Measurements from ENCODE around the gene LRP4. TPM values are rescaled to one million over a fixed set of nuclear protein-coding genes. Genes with fewer than 3 reads are reported as not detected.

LRP4 gene
- total RNA-seq, 1 donor: 2.2 TPM

DNA sequence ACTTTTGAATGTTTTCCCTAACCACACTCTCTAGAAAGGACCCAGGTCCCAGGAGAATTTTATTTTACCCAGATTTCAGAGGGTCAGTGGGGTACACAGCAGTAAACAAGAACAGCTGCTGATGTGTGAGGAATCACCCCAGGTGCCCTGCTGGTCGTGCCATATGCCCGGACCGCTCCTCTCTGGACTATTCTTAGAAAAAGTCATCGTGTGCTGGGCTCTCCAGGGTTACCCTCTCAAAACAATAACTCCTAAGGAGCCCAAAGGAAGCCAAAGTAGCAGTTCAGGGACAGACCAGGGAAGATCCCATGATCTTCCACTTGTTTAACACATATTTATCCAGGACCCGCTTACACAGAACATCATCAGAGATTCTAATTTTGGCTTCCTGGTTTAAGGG lies 29.7 kb downstream of the LRP4 start:
- DNase-seq (ENCODE audit: insufficient read length, low spot score, missing footprints): no peak
- Histone ChIP-seq H3K27me3 (ENCODE audit: insufficient read depth, low read length) (no peaks in the 10 kb centered on the region), H4K20me1 (ENCODE audit: insufficient read depth, low read length) (no peaks in the 10 kb centered on the region), H3K79me2 (ENCODE audit: insufficient read depth, low read length) (no peaks in the 10 kb centered on the region), H2AFZ (ENCODE audit: low read length) (no peak overlapping the region), H3K9me3 (ENCODE audit: low read depth, low read length) (no peaks in the 10 kb centered on the region), H3K27ac (ENCODE audit: low read depth, low read length) (no peak overlapping the region), H3K4me3 (ENCODE audit: insufficient read depth, low read length) (no peak overlapping the region), H3K4me1 (ENCODE audit: insufficient read depth, low read length) (no peaks in the 10 kb centered on the region), H3K4me2 (ENCODE audit: insufficient read depth, low read length) (no peak overlapping the region), H3K36me3 (ENCODE audit: insufficient read depth, low read length) (no peaks in the 10 kb centered on the region)
- TF ChIP-seq, protein P1, sequence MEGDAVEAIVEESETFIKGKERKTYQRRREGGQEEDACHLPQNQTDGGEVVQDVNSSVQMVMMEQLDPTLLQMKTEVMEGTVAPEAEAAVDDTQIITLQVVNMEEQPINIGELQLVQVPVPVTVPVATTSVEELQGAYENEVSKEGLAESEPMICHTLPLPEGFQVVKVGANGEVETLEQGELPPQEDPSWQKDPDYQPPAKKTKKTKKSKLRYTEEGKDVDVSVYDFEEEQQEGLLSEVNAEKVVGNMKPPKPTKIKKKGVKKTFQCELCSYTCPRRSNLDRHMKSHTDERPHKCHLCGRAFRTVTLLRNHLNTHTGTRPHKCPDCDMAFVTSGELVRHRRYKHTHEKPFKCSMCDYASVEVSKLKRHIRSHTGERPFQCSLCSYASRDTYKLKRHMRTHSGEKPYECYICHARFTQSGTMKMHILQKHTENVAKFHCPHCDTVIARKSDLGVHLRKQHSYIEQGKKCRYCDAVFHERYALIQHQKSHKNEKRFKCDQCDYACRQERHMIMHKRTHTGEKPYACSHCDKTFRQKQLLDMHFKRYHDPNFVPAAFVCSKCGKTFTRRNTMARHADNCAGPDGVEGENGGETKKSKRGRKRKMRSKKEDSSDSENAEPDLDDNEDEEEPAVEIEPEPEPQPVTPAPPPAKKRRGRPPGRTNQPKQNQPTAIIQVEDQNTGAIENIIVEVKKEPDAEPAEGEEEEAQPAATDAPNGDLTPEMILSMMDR (IDR thresholded peaks at IDR 0.05; ENCODE audit: extremely low read depth, low read depth, low read length): no peak

DNA sequence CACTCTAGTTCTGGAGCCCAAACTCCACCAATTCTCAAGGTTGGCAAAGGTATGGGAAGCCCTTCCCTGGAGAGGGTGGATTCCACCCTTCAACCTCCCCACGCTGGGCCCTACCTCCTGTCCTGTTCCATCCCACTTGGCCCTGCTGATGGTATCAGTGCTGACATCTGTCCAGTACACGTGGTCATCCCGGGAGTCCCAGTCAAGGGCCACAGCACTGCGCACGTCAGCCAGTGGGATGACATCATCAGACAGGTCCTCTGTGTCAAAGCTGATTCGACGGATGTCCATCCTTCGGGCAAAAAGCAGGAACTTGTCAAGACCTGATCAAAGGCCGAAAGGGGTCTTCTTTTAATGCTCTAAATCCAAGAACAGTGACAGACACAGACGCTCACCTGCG lies 32.1 kb downstream of the LRP4 start:
- H3K4me3 ChIP-seq (ENCODE audit: insufficient read depth, low read length): no peak overlapping the region
- no peak for DNase-seq (ENCODE audit: insufficient read length, low spot score, missing footprints)

DNA sequence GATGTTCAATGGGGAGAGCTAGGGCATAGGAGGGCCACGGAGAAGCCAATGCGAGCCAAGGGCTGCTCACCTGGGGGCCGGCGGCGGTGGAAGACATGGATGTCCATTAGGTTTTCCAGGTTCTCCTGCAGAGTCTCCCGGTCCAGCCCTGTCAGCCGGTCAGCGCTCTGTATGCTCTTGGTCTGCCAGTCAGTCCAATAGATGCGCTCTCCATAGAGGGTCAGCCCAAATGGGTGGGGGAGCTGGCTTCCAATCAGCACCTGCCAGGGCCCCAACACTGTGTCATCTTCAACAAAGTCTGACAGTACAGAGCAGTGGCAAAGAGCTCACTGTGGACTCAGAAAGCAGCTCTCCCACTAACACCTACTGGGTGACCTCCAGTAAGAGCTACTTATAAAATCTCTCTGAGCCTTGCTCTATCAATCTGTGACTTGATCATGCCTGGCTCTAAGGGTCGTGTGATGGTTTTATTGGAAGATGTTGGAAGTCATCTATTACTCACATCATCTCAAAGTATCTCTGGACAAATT lies 39.2 kb downstream of the LRP4 start:
- no peaks in the 10 kb centered on the region for H3K79me2 ChIP-seq (ENCODE audit: insufficient read depth, low read length)
- no peaks in the 10 kb centered on the region for H3K9me3 ChIP-seq (ENCODE audit: low read depth, low read length)
- H3K4me1 ChIP-seq (ENCODE audit: insufficient read depth, low read length): no peaks in the 10 kb centered on the region
- H4K20me1 ChIP-seq (ENCODE audit: insufficient read depth, low read length): no peaks in the 10 kb centered on the region
- H3K4me2 ChIP-seq (ENCODE audit: insufficient read depth, low read length): no peak overlapping the region
- H3K27me3 ChIP-seq (ENCODE audit: insufficient read depth, low read length): no peaks in the 10 kb centered on the region
- no peak overlapping the region for H3K27ac ChIP-seq (ENCODE audit: low read depth, low read length)
- no peak overlapping the region for H2AFZ ChIP-seq (ENCODE audit: low read length)
- no peaks in the 10 kb centered on the region for H3K36me3 ChIP-seq (ENCODE audit: insufficient read depth, low read length)
- TF ChIP-seq, protein P1 (IDR thresholded peaks at IDR 0.05; ENCODE audit: extremely low read depth, low read depth, low read length): no peak
- H3K4me3 ChIP-seq (ENCODE audit: insufficient read depth, low read length): no peak overlapping the region
- no peak for DNase-seq (ENCODE audit: insufficient read length, low spot score, missing footprints)

More for the DNA sequence above, 32.1 kb downstream of the LRP4 start:
- TF ChIP-seq, protein P1 (IDR thresholded peaks at IDR 0.05; ENCODE audit: extremely low read depth, low read depth, low read length): no peak
- no peaks in the 10 kb centered on the region for H3K36me3 ChIP-seq (ENCODE audit: insufficient read depth, low read length)
- H4K20me1 ChIP-seq (ENCODE audit: insufficient read depth, low read length): no peaks in the 10 kb centered on the region
- no peaks in the 10 kb centered on the region for H3K4me1 ChIP-seq (ENCODE audit: insufficient read depth, low read length)
- H3K9me3 ChIP-seq (ENCODE audit: low read depth, low read length): no peaks in the 10 kb centered on the region
- H3K27me3 ChIP-seq (ENCODE audit: insufficient read depth, low read length): no peaks in the 10 kb centered on the region
- H3K4me2 ChIP-seq (ENCODE audit: insufficient read depth, low read length): no peak overlapping the region
- H2AFZ ChIP-seq (ENCODE audit: low read length): no peak overlapping the region
- H3K79me2 ChIP-seq (ENCODE audit: insufficient read depth, low read length): no peaks in the 10 kb centered on the region
- H3K27ac ChIP-seq (ENCODE audit: low read depth, low read length): no peak overlapping the region

DNA sequence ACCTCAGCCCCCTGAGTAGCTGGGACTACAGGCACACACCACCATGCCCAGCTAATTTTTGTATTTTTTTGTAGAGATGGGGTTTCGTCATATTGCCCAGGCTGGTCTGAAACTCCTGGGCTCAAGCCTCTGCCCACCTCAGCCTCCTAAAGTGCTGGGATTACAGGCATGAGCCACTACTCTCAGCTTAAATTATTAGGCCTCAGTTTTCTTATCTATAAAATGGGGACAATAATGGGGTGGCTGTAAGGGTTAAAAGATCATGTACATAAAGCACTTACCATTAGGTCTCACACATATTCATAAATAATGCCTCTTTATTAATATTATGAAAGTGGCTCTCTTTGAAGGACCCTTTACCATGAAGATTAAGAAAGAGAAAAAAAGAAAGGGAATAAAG lies 40.8 kb downstream of the LRP4 start:
- H3K27me3 ChIP-seq (ENCODE audit: insufficient read depth, low read length): no peaks in the 10 kb centered on the region
- no peaks in the 10 kb centered on the region for H3K4me1 ChIP-seq (ENCODE audit: insufficient read depth, low read length)
- TF ChIP-seq, protein P1 (IDR thresholded peaks at IDR 0.05; ENCODE audit: extremely low read depth, low read depth, low read length): no peak
- no peak overlapping the region for H3K4me3 ChIP-seq (ENCODE audit: insufficient read depth, low read length)
- no peak for DNase-seq (ENCODE audit: insufficient read length, low spot score, missing footprints)
- no peak overlapping the region for H2AFZ ChIP-seq (ENCODE audit: low read length)
- H4K20me1 ChIP-seq (ENCODE audit: insufficient read depth, low read length): no peaks in the 10 kb centered on the region
- no peaks in the 10 kb centered on the region for H3K36me3 ChIP-seq (ENCODE audit: insufficient read depth, low read length)
- no peaks in the 10 kb centered on the region for H3K9me3 ChIP-seq (ENCODE audit: low read depth, low read length)
- H3K27ac ChIP-seq (ENCODE audit: low read depth, low read length): no peak overlapping the region
- H3K79me2 ChIP-seq (ENCODE audit: insufficient read depth, low read length): no peaks in the 10 kb centered on the region
- no peak overlapping the region for H3K4me2 ChIP-seq (ENCODE audit: insufficient read depth, low read length)
